SK-N-SH (cell line): ENCODE data around the gene IFI16. TPM values are rescaled to one million over a fixed set of nuclear protein-coding genes. Genes with fewer than 3 reads are reported as not detected.

Experiments used
- CTCF ChIA-PET: fragments of 300-600, 350-600 bp; formaldehyde crosslinking; extraction: SDS; loops from one replicate; lab custom pipeline; 2021; lab: Yijun Ruan, JAX
- POLR2A ChIA-PET: fragments of 350-600 bp; sonication (Branson Sonifier 250); formaldehyde crosslinking; extraction: SDS; loops from one replicate; lab custom pipeline; 2020; ENCODE audit warnings: antibody characterized with exemption, inconsistent platforms; lab: Yijun Ruan, JAX
- DNase-seq: peaks from one replicate; pipeline ENCODE4 v3.0.0; 2012
- H2AFZ ChIP-seq: fragments of 200-600 bp; sonication (generic); 2 replicates; pipeline ENCODE4 v1.8.1; 2016; ENCODE audit warnings: antibody characterized with exemption, mild to moderate bottlenecking, low read depth
- H3F3A ChIP-seq: fragments of 200-600 bp; sonication (generic); replicated peaks from 2 replicates; pipeline ENCODE3; 2016; ENCODE audit warnings: antibody characterized with exemption, mild to moderate bottlenecking; ENCODE audit not compliant: insufficient read depth
- H3K27ac ChIP-seq, 2 experiments: fragments of 200-500 bp in 1 of 2; fragments of 200-600 bp in 1 of 2; sonication (Bioruptor generic) in 1 of 2; sonication (generic), shearing (Covaris generic) in 1 of 2; 2 replicates each; pipeline versions ENCODE4 v1.5.1 to v1.6.1; 2014 to 2016; ENCODE audit warnings: low read depth in 2 of 2, inconsistent platforms in 1 of 2, low read length in 1 of 2, mild to moderate bottlenecking in 1 of 2, mixed read lengths in 1 of 2
- H3K27me3 ChIP-seq: fragments of 200-600 bp; sonication (generic), shearing (Covaris generic); 2 replicates; pipeline ENCODE4 v1.6.1; 2016; ENCODE audit warnings: mixed run types; ENCODE audit not compliant: insufficient read depth
- H3K36me3 ChIP-seq, 2 experiments: fragments of 200-500 bp in 1 of 2; fragments of 200-600 bp in 1 of 2; sonication (Bioruptor generic) in 1 of 2; sonication (generic) in 1 of 2; replicated peaks in 1 of 2; 2 replicates each; pipeline versions ENCODE3 to v1.5.1; 2014 to 2016; ENCODE audit warnings: low read length in 1 of 2, mild to moderate bottlenecking in 1 of 2; ENCODE audit not compliant: insufficient read depth in 2 of 2, control insufficient read depth in 1 of 2
- H3K4me1 ChIP-seq, 2 experiments: fragments of 200-500 bp in 1 of 2; fragments of 200-600 bp in 1 of 2; sonication (Bioruptor generic) in 1 of 2; sonication (generic), shearing (Covaris generic) in 1 of 2; 2 replicates each; pipeline versions ENCODE4 v1.5.1 to v1.6.1; 2014 to 2016; ENCODE audit warnings: low read depth in 1 of 2, low read length in 1 of 2, mixed run types in 1 of 2; ENCODE audit not compliant: insufficient read depth in 2 of 2, control insufficient read depth in 1 of 2
- H3K4me2 ChIP-seq: fragments of 200-600 bp; sonication (generic), shearing (Covaris generic); 2 replicates; pipeline ENCODE4 v1.6.1; 2017; ENCODE audit warnings: mixed run types
- H3K4me3 ChIP-seq, 2 experiments: fragments of 200-500 bp in 1 of 2; fragments of 200-600 bp in 1 of 2; sonication (Bioruptor generic) in 1 of 2; sonication (generic), shearing (Covaris generic) in 1 of 2; 2 replicates each; pipeline versions ENCODE4 v1.5.1 to v1.8.1; 2014 to 2016; ENCODE audit warnings: low read depth in 2 of 2, inconsistent platforms in 1 of 2, low read length in 1 of 2, mild to moderate bottlenecking in 1 of 2, mixed read lengths in 1 of 2, moderate library complexity in 1 of 2
- H3K79me2 ChIP-seq: fragments of 200-600 bp; sonication (generic); 2 replicates; pipeline ENCODE4 v1.8.1; 2017; ENCODE audit warnings: mild to moderate bottlenecking; ENCODE audit not compliant: insufficient read depth
- H3K9ac ChIP-seq: fragments of 200-600 bp; sonication (generic); 2 replicates; pipeline ENCODE4 v1.6.1; 2017; ENCODE audit warnings: mixed run types
- H3K9me2 ChIP-seq: fragments of 200-600 bp; sonication (generic); 2 replicates; pipeline ENCODE4 v1.6.1; 2017; ENCODE audit warnings: mixed run types
- H3K9me3 ChIP-seq: fragments of 200-600 bp; sonication (generic); 2 replicates; pipeline ENCODE4 v1.6.1; 2017; ENCODE audit warnings: mixed run types, mild to moderate bottlenecking, moderate library complexity
- H4K20me1 ChIP-seq: fragments of 200-600 bp; sonication (generic); 2 replicates; pipeline ENCODE4 v1.6.1; 2017; ENCODE audit warnings: mild to moderate bottlenecking, mixed run types; ENCODE audit not compliant: insufficient read depth
- EP300 ChIP-seq, 2 experiments: IDR thresholded peaks; 2 replicates each; pipeline versions ENCODE4 v1.4.0 to v1.6.1; 2012; ENCODE audit warnings: borderline replicate concordance in 1 of 2, low read depth in 1 of 2, low read length in 1 of 2
- FOSL2 ChIP-seq: IDR thresholded peaks from 2 replicates; pipeline ENCODE4 v1.4.0; 2012; ENCODE audit warnings: low read depth, mild to moderate bottlenecking, moderate library complexity, borderline replicate concordance
- JUND ChIP-seq: IDR thresholded peaks from 2 replicates; pipeline ENCODE4 v1.4.0; 2012
- MXI1 ChIP-seq: IDR thresholded peaks from 2 replicates; pipeline ENCODE4 v1.6.1; 2012; ENCODE audit warnings: mild to moderate bottlenecking, low read depth, low read length, improper control_type of control experiment
- NFIC ChIP-seq: IDR thresholded peaks from 2 replicates; pipeline ENCODE4 v1.4.0; 2012; ENCODE audit warnings: borderline replicate concordance
- RXRA ChIP-seq: IDR thresholded peaks from 2 replicates; pipeline ENCODE4 v1.4.0; 2012; ENCODE audit warnings: low read depth, mild to moderate bottlenecking, borderline replicate concordance
- TCF12 ChIP-seq: IDR thresholded peaks from 2 replicates; pipeline ENCODE4 v1.4.0; 2012
- WGBS: methylation state at CpG from one replicate; pipeline ENCODE4 v1.1.6; 2017; ENCODE audit warnings: low lambda C conversion rate; 5-methylcytosine and 5-hydroxymethylcytosine counted together
- polyA plus RNA-seq, 3 experiments: library from polyadenylated mRNA; depleted of rRNA; stranded (reverse); fragments of >200 nt; gene quantifications; 2 replicates each; pipeline ENCODE4 v1.2.3, GENCODE V29; 2012
- TF ChIP-seq, protein P1 (sequence below): fragments of 200-600 bp; sonication (generic); IDR thresholded peaks from 2 replicates; pipeline ENCODE4 v1.6.1; 2017; ENCODE audit warnings: antibody characterized with exemption, mild to moderate bottlenecking, moderate library complexity

IFI16 gene
- polyA plus RNA-seq, 1 of the 3 experiments (the other 2 are of a cell fraction): 56.1 TPM

- H3K9me3 ChIP-seq: no peaks in the 10 kb centered on the region
- CTCF ChIA-PET: interaction anchor here (1.9 kb wide), 1 partner anchor 19 kb away, joined by 6 read pairs; no protein-coding TSS in a partner anchor
Measured at GRCh38 chr1:159091607-159092031, 81.9 kb downstream of the IFI16 start.

GRCh38 chr1:159092036-159092760 is 82.5 kb downstream of the IFI16 start:
- no peaks in the 10 kb centered on the region for H3K36me3 ChIP-seq
- ChIA-PET CTCF (interaction anchor here (1.2 to 1.9 kb wide), 2 partner anchors 20 to 888 kb away, joined by 3 to 6 read pairs; no protein-coding TSS in a partner anchor), POLR2A (no interaction called here)
- H3K79me2 ChIP-seq: no peaks in the 10 kb centered on the region
- DNase-seq: no peak
- no peak overlapping the region for H3K4me3 ChIP-seq
- peak overlapping the region; percentile 56 for H2AFZ ChIP-seq
- H3K9me3 ChIP-seq: no peaks in the 10 kb centered on the region
- H3F3A ChIP-seq: peaks cover 28% of the 10 kb centered on the region
- H3K4me1 ChIP-seq: peaks cover 0 to 15% of the 10 kb centered on the region in 2 experiments; a peak in 3 of 4 replicates
- H3K9me2 ChIP-seq: no peaks in the 10 kb centered on the region
- no peaks in the 10 kb centered on the region; the same call in 1 of the 2 replicates for H3K27me3 ChIP-seq
- H4K20me1 ChIP-seq: no peaks in the 10 kb centered on the region
- H3K9ac ChIP-seq: peak overlapping the region; percentile 25; the same call in 1 of the 2 replicates
- WGBS: 33% methylated on average over 3 of the region's 3 CpGs
- H3K27ac ChIP-seq: peak overlapping the region; percentile 50 to 86; a peak in 3 of 4 replicates
- TF ChIP-seq, protein P1, sequence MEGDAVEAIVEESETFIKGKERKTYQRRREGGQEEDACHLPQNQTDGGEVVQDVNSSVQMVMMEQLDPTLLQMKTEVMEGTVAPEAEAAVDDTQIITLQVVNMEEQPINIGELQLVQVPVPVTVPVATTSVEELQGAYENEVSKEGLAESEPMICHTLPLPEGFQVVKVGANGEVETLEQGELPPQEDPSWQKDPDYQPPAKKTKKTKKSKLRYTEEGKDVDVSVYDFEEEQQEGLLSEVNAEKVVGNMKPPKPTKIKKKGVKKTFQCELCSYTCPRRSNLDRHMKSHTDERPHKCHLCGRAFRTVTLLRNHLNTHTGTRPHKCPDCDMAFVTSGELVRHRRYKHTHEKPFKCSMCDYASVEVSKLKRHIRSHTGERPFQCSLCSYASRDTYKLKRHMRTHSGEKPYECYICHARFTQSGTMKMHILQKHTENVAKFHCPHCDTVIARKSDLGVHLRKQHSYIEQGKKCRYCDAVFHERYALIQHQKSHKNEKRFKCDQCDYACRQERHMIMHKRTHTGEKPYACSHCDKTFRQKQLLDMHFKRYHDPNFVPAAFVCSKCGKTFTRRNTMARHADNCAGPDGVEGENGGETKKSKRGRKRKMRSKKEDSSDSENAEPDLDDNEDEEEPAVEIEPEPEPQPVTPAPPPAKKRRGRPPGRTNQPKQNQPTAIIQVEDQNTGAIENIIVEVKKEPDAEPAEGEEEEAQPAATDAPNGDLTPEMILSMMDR: no peak
- TF ChIP-seq EP300 (IDR thresholded peaks at IDR 0.05; ENCODE audit: borderline replicate concordance in 1 of 2, low read depth in 1 of 2, low read length in 1 of 2): peak in 1 of 2 experiments; percentile 55; a peak in 2 of 4 replicates
- TF ChIP-seq JUND: peak; percentile 81
- peak; percentile 25; the same call in 1 of the 2 replicates for TF ChIP-seq NFIC
- peak; percentile 88 for TF ChIP-seq FOSL2
- TF ChIP-seq MXI1: no peak
- peak; percentile 74 for TF ChIP-seq TCF12
- H3K4me2 ChIP-seq: peak overlapping the region; percentile 50

More at GRCh38 chr1:159091607-159092031, 81.9 kb downstream of the IFI16 start:
- Histone ChIP-seq H3K79me2 (no peaks in the 10 kb centered on the region), H4K20me1 (no peaks in the 10 kb centered on the region), H3K4me2 (peak overlapping the region; percentile 50), H3K36me3 (no peaks in the 10 kb centered on the region), H3K4me1 (peaks cover 0 to 15% of the 10 kb centered on the region in 2 experiments; a peak in 3 of 4 replicates), H3K4me3 (no peak overlapping the region), H3K27ac (peak overlapping the region; percentile 8 to 86; a peak in 3 of 4 replicates), H2AFZ (no peak overlapping the region), H3K9ac (peak overlapping the region; percentile 4; the same call in 1 of the 2 replicates), H3K9me2 (no peaks in the 10 kb centered on the region), H3F3A (peaks cover 28% of the 10 kb centered on the region), H3K27me3 (no peaks in the 10 kb centered on the region; the same call in 1 of the 2 replicates)
- no peak for DNase-seq
- no peak for TF ChIP-seq JUND
- TF ChIP-seq EP300 (IDR thresholded peaks at IDR 0.05; ENCODE audit: borderline replicate concordance in 1 of 2, low read depth in 1 of 2, low read length in 1 of 2): peak in 1 of 2 experiments; percentile 27; a peak in 1 of 4 replicates
- peak; percentile 75; the same call in 1 of the 2 replicates for TF ChIP-seq RXRA
- POLR2A ChIA-PET: no interaction called here
- 19% methylated on average over 1 of the region's 1 CpG for WGBS
